ENCODE measurements around the gene GNG7.

GRCh38 chr19:2739602-2740313, 37.3 kb upstream of the GNG7 start, which contains the start of gene SLC39A3:
- TF ChIP-seq SP1 (IDR thresholded peaks at IDR 0.05) = no peak
- peak; percentile 77; the same call in 1 of the 2 replicates for TF ChIP-seq FOXM1 (IDR thresholded peaks at IDR 0.05; ENCODE audit: borderline replicate concordance)
- TF ChIP-seq PKNOX1 (IDR thresholded peaks at IDR 0.05) = peak; percentile 99
- TF ChIP-seq SUZ12 (IDR thresholded peaks at IDR 0.05) = no peak
- TF ChIP-seq LEF1 (IDR thresholded peaks at IDR 0.05; ENCODE audit: borderline replicate concordance) = no peak
- no peak for TF ChIP-seq ELF4 (IDR thresholded peaks at IDR 0.05)
- TF ChIP-seq FOXK2 (IDR thresholded peaks at IDR 0.05) = no peak
- peak; percentile 69 for TF ChIP-seq ARNT (IDR thresholded peaks at IDR 0.05)
- TF ChIP-seq BHLHE40 (IDR thresholded peaks at IDR 0.05; ENCODE audit: borderline replicate concordance) = no peak
